Islet of Langerhans (tissue), 1 donor: Measurements from ENCODE around the gene COG7.
"Not testable (repeated sequence)": the region's sequence is repeated elsewhere in the genome, so short reads cannot be mapped to it uniquely, and the experiment has no call there.

Source experiments
- FAIRE-seq: peaks from one replicate; lab custom pipeline; 2011; peaks lifted over from hg19 to GRCh38; lab: Jason Lieb, UNC

The COG7 gene

GRCh38 chr16:23383881-23384280 is 69.1 kb downstream of the COG7 start:
- FAIRE-seq: no peak

GRCh38 chr16:23382279-23382678 is 70.7 kb downstream of the COG7 start:
- FAIRE-seq: no peak

GRCh38 chr16:23381702-23382101 is 71.3 kb downstream of the COG7 start:
- not testable (repeated sequence) for FAIRE-seq

- no peak for FAIRE-seq
Measured at GRCh38 chr16:23380501-23380951, 72.5 kb downstream of the COG7 start.

- FAIRE-seq: no peak
Measured at GRCh38 chr16:23379707-23380106, 73.3 kb downstream of the COG7 start.

- no peak for FAIRE-seq
Measured at GRCh38 chr16:23378921-23379320, 74.1 kb downstream of the COG7 start.

- no peak for FAIRE-seq
Measured at GRCh38 chr16:23378256-23378655, 74.7 kb downstream of the COG7 start.

- FAIRE-seq: no peak
Measured at GRCh38 chr16:23377071-23377931, 75.7 kb downstream of the COG7 start.

GRCh38 chr16:23375643-23376042 is 77.3 kb downstream of the COG7 start:
- no peak for FAIRE-seq

- FAIRE-seq: no peak
Measured at GRCh38 chr16:23374721-23375510, 78.1 kb downstream of the COG7 start.

- FAIRE-seq: no peak
Measured at GRCh38 chr16:23373436-23374219, 79.4 kb downstream of the COG7 start.

GRCh38 chr16:23371368-23371767 is 81.6 kb downstream of the COG7 start:
- no peak for FAIRE-seq

- no peak for FAIRE-seq
Measured at GRCh38 chr16:23369416-23369815, 83.6 kb downstream of the COG7 start.

- FAIRE-seq: no peak
Measured at GRCh38 chr16:23368469-23368868, 84.5 kb downstream of the COG7 start.

- FAIRE-seq: no peak
Measured at GRCh38 chr16:23367988-23368387, 85.0 kb downstream of the COG7 start.

GRCh38 chr16:23367564-23367963 is 85.4 kb downstream of the COG7 start:
- FAIRE-seq: no peak

- FAIRE-seq: not testable (repeated sequence)
Measured at GRCh38 chr16:23366341-23366740, 86.6 kb downstream of the COG7 start.

GRCh38 chr16:23365602-23366240 is 87.3 kb downstream of the COG7 start:
- FAIRE-seq: no peak

GRCh38 chr16:23362460-23363317 is 90.3 kb downstream of the COG7 start:
- no peak for FAIRE-seq

- no peak for FAIRE-seq
Measured at GRCh38 chr16:23359092-23359760, 93.8 kb downstream of the COG7 start.
